Measurements from ENCODE around the gene CHTOP.
"Not testable (repeated sequence)": the region's sequence is repeated elsewhere in the genome, so short reads cannot be mapped to it uniquely, and the experiment has no call there.

CHTOP gene

GRCh38 chr1:153670859-153671627 lies 37.2 kb downstream of the CHTOP start, which contains the start of gene ILF2:
Gene ILF2 (minus strand): TSS chr1:153670993. CDS start chr1:153670922, 71 bp downstream.
- peaks cover 12% of the 10 kb centered on the region for H3K4me1 ChIP-seq (ENCODE audit: control insufficient read depth, insufficient read depth, low read length, poor library complexity, severe bottlenecking)
- peak within 1 kb of the TSS; percentile 66 for H3K4me3 ChIP-seq (ENCODE audit: insufficient read depth, low read depth, low read length, poor library complexity, severe bottlenecking)
- H3K27me3 ChIP-seq (replicated peaks; ENCODE audit: control insufficient read depth, insufficient read depth, low read length, poor library complexity, severe bottlenecking) = no peaks in the 10 kb centered on the region
- no peaks in the 10 kb centered on the region for H3K9me3 ChIP-seq (ENCODE audit: control insufficient read depth, low read length)
- DNase-seq = peak; percentile 96 to 97 (median 97)
- peak within 1 kb of the TSS; percentile 90 for H3K27ac ChIP-seq (ENCODE audit: insufficient read depth, low read length, poor library complexity, severe bottlenecking)
- H3K36me3 ChIP-seq (ENCODE audit: control insufficient read depth, insufficient read depth, low read length) = peaks cover 35% of the 10 kb centered on the region

DNA sequence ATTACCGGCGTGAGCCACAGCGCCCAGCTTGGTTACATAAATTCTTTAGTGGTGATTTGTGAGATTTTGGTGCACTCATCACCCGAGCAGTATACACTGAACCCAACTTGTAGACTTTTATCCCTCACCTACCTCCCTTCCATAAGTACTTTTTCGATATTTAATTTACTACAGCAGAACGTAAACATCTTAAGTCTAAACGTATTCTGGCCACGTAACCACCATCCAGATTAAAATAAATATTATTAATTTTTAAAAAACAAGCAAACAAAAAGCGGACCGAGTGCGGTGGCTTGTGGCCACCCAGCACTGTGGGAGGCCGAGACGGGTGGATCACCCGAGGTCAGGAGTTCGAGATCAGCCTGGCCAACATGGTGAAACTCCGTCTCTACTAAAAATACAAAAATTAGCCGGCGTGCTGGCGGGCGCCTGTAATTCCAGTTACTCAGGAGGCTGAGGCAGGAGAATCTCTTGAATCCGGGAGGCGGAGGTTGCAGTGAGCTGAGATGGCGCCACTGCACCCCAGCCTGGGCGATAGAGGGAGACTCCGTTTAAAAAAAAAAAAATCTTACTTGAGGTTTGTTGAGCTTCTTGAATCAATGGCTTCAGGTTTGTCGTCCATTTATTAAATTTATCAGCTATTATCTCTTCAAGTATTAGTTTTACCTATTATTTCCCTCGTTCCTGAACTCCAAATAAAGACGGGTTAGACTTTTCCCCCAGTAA lies 37.9 kb downstream of the CHTOP start:
- DNase-seq = peak; percentile 6 to 33 (median 20)
- peak overlapping the region; percentile 44 for H3K4me3 ChIP-seq (ENCODE audit: insufficient read depth, low read depth, low read length, poor library complexity, severe bottlenecking)
- H3K9me3 ChIP-seq (ENCODE audit: control insufficient read depth, low read length); H3K27me3 ChIP-seq (replicated peaks; ENCODE audit: control insufficient read depth, insufficient read depth, low read length, poor library complexity, severe bottlenecking): not testable (repeated sequence)
- peaks cover 27% of the 10 kb centered on the region for H3K36me3 ChIP-seq (ENCODE audit: control insufficient read depth, insufficient read depth, low read length)
- peaks cover 12% of the 10 kb centered on the region for H3K4me1 ChIP-seq (ENCODE audit: control insufficient read depth, insufficient read depth, low read length, poor library complexity, severe bottlenecking)
- peak overlapping the region; percentile 69 for H3K27ac ChIP-seq (ENCODE audit: insufficient read depth, low read length, poor library complexity, severe bottlenecking)

- no peaks in the 10 kb centered on the region for H3K9me3 ChIP-seq (ENCODE audit: control insufficient read depth, low read length)
- no peak overlapping the region for H3K4me3 ChIP-seq (ENCODE audit: insufficient read depth, low read depth, low read length, poor library complexity, severe bottlenecking)
- peaks cover 24% of the 10 kb centered on the region for H3K4me1 ChIP-seq (ENCODE audit: control insufficient read depth, insufficient read depth, low read length, poor library complexity, severe bottlenecking)
- DNase-seq = no peak
- H3K36me3 ChIP-seq (ENCODE audit: control insufficient read depth, insufficient read depth, low read length) = peaks cover 10% of the 10 kb centered on the region
- peaks cover 14% of the 10 kb centered on the region for H3K27me3 ChIP-seq (replicated peaks; ENCODE audit: control insufficient read depth, insufficient read depth, low read length, poor library complexity, severe bottlenecking)
- H3K27ac ChIP-seq (ENCODE audit: insufficient read depth, low read length, poor library complexity, severe bottlenecking) = no peak overlapping the region
Observed at GRCh38 chr1:153673511-153673910, 39.6 kb downstream of the CHTOP start.

DNA sequence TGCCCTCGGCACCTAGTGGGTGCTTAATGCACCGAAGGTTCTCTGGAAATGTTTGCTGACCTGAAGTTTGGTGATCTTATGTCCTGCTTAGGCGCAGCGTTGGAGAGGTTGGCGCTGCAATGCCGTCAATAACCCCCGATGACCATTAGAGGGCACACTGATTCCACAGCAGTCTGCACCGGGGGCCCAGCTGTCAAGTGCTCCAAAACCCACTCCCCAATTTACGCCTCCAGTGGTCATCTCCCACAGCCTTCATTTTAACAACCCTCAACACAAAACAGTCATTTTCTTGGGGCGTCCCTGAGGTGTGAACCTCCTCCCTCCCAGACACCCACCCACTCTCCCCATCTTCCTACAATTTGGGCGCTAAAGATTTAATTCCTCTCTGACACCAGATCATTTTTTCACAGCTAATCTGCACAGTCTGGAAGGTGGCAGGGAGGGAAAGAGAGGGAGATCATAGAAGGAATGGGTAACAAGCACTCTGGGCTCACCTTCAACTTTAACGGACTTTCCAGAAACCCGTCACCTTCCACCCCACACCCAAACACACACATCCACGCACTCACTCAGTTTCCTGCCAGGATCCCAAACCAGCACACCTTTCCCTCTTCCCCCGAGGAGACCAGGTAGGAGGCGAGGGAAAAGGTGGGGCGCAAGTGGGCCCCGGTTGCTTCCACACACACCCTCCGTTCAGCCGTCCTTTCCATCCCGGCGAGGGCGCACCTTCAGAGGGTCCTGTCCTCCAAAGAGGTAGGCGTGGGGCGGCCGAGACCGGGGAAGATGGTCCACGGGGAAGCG lies 44.1 kb downstream of the CHTOP start:
- Histone ChIP-seq H3K4me1 (ENCODE audit: control insufficient read depth, insufficient read depth, low read length, poor library complexity, severe bottlenecking) (peaks cover 28% of the 10 kb centered on the region), H3K27me3 (replicated peaks; ENCODE audit: control insufficient read depth, insufficient read depth, low read length, poor library complexity, severe bottlenecking) (peaks cover 32% of the 10 kb centered on the region), H3K36me3 (ENCODE audit: control insufficient read depth, insufficient read depth, low read length) (no peaks in the 10 kb centered on the region), H3K27ac (ENCODE audit: insufficient read depth, low read length, poor library complexity, severe bottlenecking) (no peak overlapping the region), H3K4me3 (ENCODE audit: insufficient read depth, low read depth, low read length, poor library complexity, severe bottlenecking) (peak overlapping the region; percentile 56), H3K9me3 (ENCODE audit: control insufficient read depth, low read length) (no peaks in the 10 kb centered on the region)
- no peak for DNase-seq

- Histone ChIP-seq H3K27ac (ENCODE audit: insufficient read depth, low read length, poor library complexity, severe bottlenecking) (no peak within 1 kb of the TSS), H3K27me3 (replicated peaks; ENCODE audit: control insufficient read depth, insufficient read depth, low read length, poor library complexity, severe bottlenecking) (peaks cover 32% of the 10 kb centered on the region), H3K9me3 (ENCODE audit: control insufficient read depth, low read length) (no peaks in the 10 kb centered on the region), H3K36me3 (ENCODE audit: control insufficient read depth, insufficient read depth, low read length) (no peaks in the 10 kb centered on the region), H3K4me1 (ENCODE audit: control insufficient read depth, insufficient read depth, low read length, poor library complexity, severe bottlenecking) (peaks cover 28% of the 10 kb centered on the region), H3K4me3 (ENCODE audit: insufficient read depth, low read depth, low read length, poor library complexity, severe bottlenecking) (peak within 1 kb of the TSS; percentile 56)
- no peak for DNase-seq
Observed at GRCh38 chr1:153678519-153679336, 44.9 kb downstream of the CHTOP start, which contains the start of gene NPR1. Gene NPR1 (plus strand): TSS chr1:153678688. CDS start chr1:153679109, 421 bp downstream.

- no peaks in the 10 kb centered on the region for H3K36me3 ChIP-seq (ENCODE audit: control insufficient read depth, insufficient read depth, low read length)
- H3K27me3 ChIP-seq (replicated peaks; ENCODE audit: control insufficient read depth, insufficient read depth, low read length, poor library complexity, severe bottlenecking) = peaks cover 32% of the 10 kb centered on the region
- peaks cover 28% of the 10 kb centered on the region for H3K4me1 ChIP-seq (ENCODE audit: control insufficient read depth, insufficient read depth, low read length, poor library complexity, severe bottlenecking)
- H3K4me3 ChIP-seq (ENCODE audit: insufficient read depth, low read depth, low read length, poor library complexity, severe bottlenecking) = peak overlapping the region; percentile 56
- H3K27ac ChIP-seq (ENCODE audit: insufficient read depth, low read length, poor library complexity, severe bottlenecking) = no peak overlapping the region
- H3K9me3 ChIP-seq (ENCODE audit: control insufficient read depth, low read length) = no peaks in the 10 kb centered on the region
- no peak for DNase-seq
Observed at GRCh38 chr1:153679337-153680119, 45.7 kb downstream of the CHTOP start.

DNA sequence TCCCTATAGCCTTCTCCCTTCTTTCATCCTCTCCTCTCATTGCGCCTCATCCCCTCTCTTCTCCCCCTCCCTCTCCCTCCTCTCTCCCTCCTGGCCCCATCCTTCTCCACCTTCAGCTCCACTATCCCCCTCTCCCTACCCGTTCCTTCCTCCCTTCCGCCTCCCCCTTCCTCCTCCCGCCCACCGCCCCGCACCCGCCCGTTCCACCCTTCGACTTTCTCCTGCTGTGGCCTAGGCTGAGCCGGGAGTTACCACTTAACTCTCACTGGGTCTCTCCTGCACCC lies 46.2 kb downstream of the CHTOP start:
- DNase-seq = no peak
- H3K4me1 ChIP-seq (ENCODE audit: control insufficient read depth, insufficient read depth, low read length, poor library complexity, severe bottlenecking) = peaks cover 28% of the 10 kb centered on the region
- H3K9me3 ChIP-seq (ENCODE audit: control insufficient read depth, low read length) = no peaks in the 10 kb centered on the region
- H3K27ac ChIP-seq (ENCODE audit: insufficient read depth, low read length, poor library complexity, severe bottlenecking) = no peak overlapping the region
- H3K36me3 ChIP-seq (ENCODE audit: control insufficient read depth, insufficient read depth, low read length) = no peaks in the 10 kb centered on the region
- peak overlapping the region; percentile 56 for H3K4me3 ChIP-seq (ENCODE audit: insufficient read depth, low read depth, low read length, poor library complexity, severe bottlenecking)
- H3K27me3 ChIP-seq (replicated peaks; ENCODE audit: control insufficient read depth, insufficient read depth, low read length, poor library complexity, severe bottlenecking) = peaks cover 32% of the 10 kb centered on the region

GRCh38 chr1:153682730-153683129 lies 48.9 kb downstream of the CHTOP start:
- DNase-seq = no peak
- H3K9me3 ChIP-seq (ENCODE audit: control insufficient read depth, low read length) = no peaks in the 10 kb centered on the region
- H3K4me3 ChIP-seq (ENCODE audit: insufficient read depth, low read depth, low read length, poor library complexity, severe bottlenecking) = no peak overlapping the region
- H3K36me3 ChIP-seq (ENCODE audit: control insufficient read depth, insufficient read depth, low read length) = no peaks in the 10 kb centered on the region
- no peak overlapping the region for H3K27ac ChIP-seq (ENCODE audit: insufficient read depth, low read length, poor library complexity, severe bottlenecking)
- H3K27me3 ChIP-seq (replicated peaks; ENCODE audit: control insufficient read depth, insufficient read depth, low read length, poor library complexity, severe bottlenecking) = peaks cover 24% of the 10 kb centered on the region
- peaks cover 23% of the 10 kb centered on the region for H3K4me1 ChIP-seq (ENCODE audit: control insufficient read depth, insufficient read depth, low read length, poor library complexity, severe bottlenecking)

DNA sequence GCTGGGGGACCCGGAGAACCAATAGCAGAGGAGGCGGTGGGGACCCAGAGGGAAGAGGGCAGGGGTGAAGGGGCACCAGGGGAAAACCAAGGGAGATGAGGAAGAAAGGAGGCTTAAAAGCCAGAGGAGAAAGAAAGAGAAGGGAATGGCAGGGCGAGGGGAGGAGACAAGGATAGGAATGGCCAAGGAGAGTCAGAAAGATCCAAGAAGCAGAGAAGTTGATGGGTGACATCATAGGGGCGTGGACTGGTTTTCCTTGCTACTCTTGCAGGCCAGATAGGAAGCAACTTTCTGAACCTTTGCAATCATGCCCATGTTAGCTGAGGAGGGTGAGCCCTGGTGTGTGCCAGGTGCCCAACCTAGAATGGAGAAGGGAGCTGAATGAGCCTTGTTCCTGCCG lies 50.0 kb downstream of the CHTOP start:
- peaks cover 15% of the 10 kb centered on the region for H3K27me3 ChIP-seq (replicated peaks; ENCODE audit: control insufficient read depth, insufficient read depth, low read length, poor library complexity, severe bottlenecking)
- no peaks in the 10 kb centered on the region for H3K9me3 ChIP-seq (ENCODE audit: control insufficient read depth, low read length)
- H3K4me3 ChIP-seq (ENCODE audit: insufficient read depth, low read depth, low read length, poor library complexity, severe bottlenecking) = no peak overlapping the region
- H3K36me3 ChIP-seq (ENCODE audit: control insufficient read depth, insufficient read depth, low read length) = no peaks in the 10 kb centered on the region
- peaks cover 12% of the 10 kb centered on the region for H3K4me1 ChIP-seq (ENCODE audit: control insufficient read depth, insufficient read depth, low read length, poor library complexity, severe bottlenecking)
- no peak overlapping the region for H3K27ac ChIP-seq (ENCODE audit: insufficient read depth, low read length, poor library complexity, severe bottlenecking)
- no peak for DNase-seq
